HG03139 (cell line): ENCODE data around the gene CYGB.
"Not testable (repeated sequence)": the region's sequence is repeated elsewhere in the genome, so short reads cannot be mapped to it uniquely, and the experiment has no call there.

Source experiments
- ATAC-seq: cut with Tn5 transposase; IDR thresholded peaks from one replicate; pipeline ENCODE4 v1.9.1; 2021; ENCODE audit not compliant: unreplicated experiment

Gene CYGB

GRCh38 chr17:76524598-76525512, 12.7 kb downstream of the CYGB start:
- ATAC-seq, result no peak

GRCh38 chr17:76523084-76524037, 14.1 kb downstream of the CYGB start:
- no peak for ATAC-seq

- not testable (repeated sequence) for ATAC-seq
Observed at GRCh38 chr17:76521683-76522082, 15.8 kb downstream of the CYGB start.

- no peak for ATAC-seq
Observed at GRCh38 chr17:76521262-76521661, 16.2 kb downstream of the CYGB start.

- no peak for ATAC-seq
Observed at GRCh38 chr17:76519048-76519966, 18.2 kb downstream of the CYGB start.

GRCh38 chr17:76517638-76518038, 19.9 kb downstream of the CYGB start:
- no peak for ATAC-seq

- ATAC-seq, result peak; percentile 41
Observed at GRCh38 chr17:76515274-76515949, 22.1 kb downstream of the CYGB start.

- ATAC-seq, result not testable (repeated sequence)
Observed at GRCh38 chr17:76514355-76514754, 23.2 kb downstream of the CYGB start.

GRCh38 chr17:76513306-76513692, 24.2 kb downstream of the CYGB start:
- ATAC-seq, result no peak

GRCh38 chr17:76512366-76513305, 24.9 kb downstream of the CYGB start:
- no peak for ATAC-seq

- no peak for ATAC-seq
Observed at GRCh38 chr17:76511668-76512365, 25.7 kb downstream of the CYGB start.

GRCh38 chr17:76510831-76511244, 26.7 kb downstream of the CYGB start:
- no peak for ATAC-seq

GRCh38 chr17:76508472-76509063, 28.9 kb downstream of the CYGB start:
- ATAC-seq, result not testable (repeated sequence)

- ATAC-seq, result no peak
Observed at GRCh38 chr17:76506408-76507345, 30.8 kb downstream of the CYGB start.

- no peak for ATAC-seq
Observed at GRCh38 chr17:76504117-76504516, 33.4 kb downstream of the CYGB start.

- ATAC-seq, result no peak
Observed at GRCh38 chr17:76502341-76503211, 34.9 kb downstream of the CYGB start.
